HTR-8/SVneo (cell line): Measurements from ENCODE around the gene KREMEN1.
A peak's percentile ranks its signal among the peaks of the same experiment; 100 is the strongest.
"Not testable (repeated sequence)": the region's sequence is repeated elsewhere in the genome, so short reads cannot be mapped to it uniquely, and the experiment has no call there.

ENCODE experiments used
- DNase-seq: peaks from one replicate; pipeline ENCODE4 v3.0.0; 2011; ENCODE audit warnings: low spot score, mixed read lengths; ENCODE audit not compliant: insufficient read length
- FAIRE-seq: peaks from 2 replicates; lab custom pipeline; 2011; peaks lifted over from hg19 to GRCh38; lab: Jason Lieb, UNC

KREMEN1 gene

DNA sequence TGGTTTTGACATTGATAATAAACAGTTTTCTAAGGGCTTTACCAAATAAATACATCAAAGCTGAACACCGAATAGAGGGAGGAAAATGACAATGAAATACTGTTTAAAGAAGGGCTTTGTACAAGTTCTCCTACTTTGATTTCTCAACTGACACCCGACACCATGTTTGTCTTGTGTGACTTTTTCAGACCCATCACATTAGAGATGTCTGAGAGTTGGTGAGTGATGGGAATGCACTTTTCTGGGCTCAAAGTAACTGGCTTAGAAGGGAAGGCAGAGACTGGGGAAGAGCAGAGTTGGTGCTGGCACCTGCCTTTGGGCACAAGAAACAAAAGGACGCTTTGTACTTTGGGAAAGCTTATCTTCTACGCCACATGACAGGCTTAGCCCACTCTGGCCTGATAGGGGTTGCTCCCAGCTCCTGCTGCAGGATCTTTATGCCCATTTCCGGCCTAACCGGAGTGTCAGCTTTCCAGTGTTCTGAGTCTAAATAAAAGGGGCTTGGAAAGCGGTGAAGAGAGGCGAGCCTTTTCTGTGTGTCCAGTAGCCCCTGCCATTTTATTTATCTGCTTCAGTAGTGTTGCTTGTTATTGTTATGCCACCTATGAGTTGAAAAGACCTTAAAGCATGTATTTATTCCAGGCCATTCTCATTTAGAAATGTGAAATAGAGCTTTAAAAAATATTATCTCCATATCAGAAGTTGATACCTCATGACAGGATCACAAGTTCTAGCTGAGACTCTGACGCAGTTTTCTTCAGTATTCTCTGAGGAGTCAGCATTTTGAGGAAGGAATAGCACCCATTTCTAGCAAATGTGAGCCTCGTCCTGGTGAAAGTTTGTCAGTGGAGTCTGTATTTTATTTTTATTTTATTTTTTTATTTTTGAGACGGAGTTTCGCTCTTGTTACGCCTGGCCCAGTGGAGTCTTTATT is 24.2 kb downstream of the KREMEN1 start:
- FAIRE-seq (no peak), DNase-seq (no peak)

DNA sequence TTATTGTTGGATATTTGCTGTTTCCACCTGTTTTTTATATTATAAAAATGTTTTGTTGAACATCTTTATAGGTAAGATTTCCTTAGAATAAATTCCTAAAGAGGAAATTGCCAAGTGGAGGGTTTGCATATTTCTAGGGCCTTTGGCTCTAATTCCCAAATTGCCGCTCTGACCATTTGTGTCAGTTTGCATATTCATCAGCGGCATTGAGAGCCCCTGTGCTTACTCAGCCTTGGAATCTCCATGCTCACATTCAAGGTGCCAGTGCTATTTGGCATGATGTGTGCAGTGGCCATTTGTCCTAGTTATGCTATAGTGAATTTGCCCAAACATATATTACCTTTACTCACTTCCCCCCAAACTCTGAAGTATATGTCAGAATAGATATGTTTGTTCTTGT is 25.5 kb downstream of the KREMEN1 start:
- FAIRE-seq (no peak), DNase-seq (no peak)

DNA sequence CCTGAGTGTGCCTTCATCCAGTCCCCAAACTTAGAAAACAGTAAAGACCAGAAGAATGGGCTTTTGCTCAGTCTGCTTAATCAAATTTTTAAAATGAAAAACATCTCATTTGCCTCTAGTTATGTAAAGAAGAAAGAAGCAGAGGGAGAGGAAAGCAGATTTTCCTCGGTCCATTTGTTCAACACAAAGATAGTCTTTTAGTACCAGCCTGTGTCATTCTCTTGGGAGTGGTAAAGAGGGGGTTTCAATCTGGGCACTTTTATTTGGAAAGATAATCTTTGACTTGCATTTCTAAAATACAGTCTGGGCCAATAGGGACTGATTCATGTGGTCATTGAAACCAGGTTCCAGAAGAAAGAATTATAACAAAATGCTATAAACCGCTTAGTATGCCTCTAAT is 29.5 kb downstream of the KREMEN1 start:
- FAIRE-seq (no peak), DNase-seq (no peak)

GRCh38 chr22:29103121-29103520 is 30.3 kb downstream of the KREMEN1 start:
- DNase-seq (no peak), FAIRE-seq (no peak)

DNA sequence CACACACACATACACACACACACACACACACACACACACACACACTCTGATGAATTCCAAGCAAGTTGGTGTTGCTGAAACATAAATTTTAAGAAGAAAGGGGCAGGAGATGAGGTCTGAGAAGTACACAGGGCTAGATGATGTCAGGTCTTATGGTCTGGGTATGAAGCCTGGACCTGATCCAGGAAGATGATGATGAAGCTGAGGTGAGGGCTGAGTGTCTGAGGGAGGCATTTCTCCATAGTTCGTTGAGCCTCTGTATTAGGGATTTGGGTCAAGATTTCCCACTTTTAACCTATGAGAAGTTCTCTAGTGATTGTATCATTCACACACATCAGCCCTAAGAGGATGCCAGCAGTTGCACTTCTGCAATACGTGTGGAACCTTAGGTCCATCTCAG is 32.6 kb downstream of the KREMEN1 start:
- no peak for FAIRE-seq

GRCh38 chr22:29106839-29107238 is 34.0 kb downstream of the KREMEN1 start:
- DNase-seq (no peak), FAIRE-seq (no peak)

More for the DNA sequence above, 32.6 kb downstream of the KREMEN1 start:
- DNase-seq = no peak

DNA sequence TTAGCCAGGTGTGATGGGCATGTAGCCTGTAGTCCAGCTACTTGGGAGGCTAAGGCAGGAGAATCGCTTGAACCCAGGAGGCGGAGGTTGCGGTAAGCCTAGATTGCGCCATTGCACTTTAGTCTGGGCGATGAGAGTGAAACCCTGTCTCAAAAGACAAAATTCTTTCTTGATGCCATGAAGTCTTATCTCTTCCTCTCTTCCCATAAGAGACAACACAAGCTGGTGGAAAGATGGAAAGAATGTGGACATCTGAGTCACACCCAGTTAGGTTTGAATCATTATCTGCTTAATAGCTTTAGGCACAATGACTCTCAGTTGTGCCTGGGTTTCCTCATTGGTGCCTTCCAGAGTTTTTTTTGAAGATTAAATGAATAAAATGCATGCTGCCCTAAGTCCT is 35.3 kb downstream of the KREMEN1 start:
- no peak for FAIRE-seq
- DNase-seq = peak; percentile 46

DNA sequence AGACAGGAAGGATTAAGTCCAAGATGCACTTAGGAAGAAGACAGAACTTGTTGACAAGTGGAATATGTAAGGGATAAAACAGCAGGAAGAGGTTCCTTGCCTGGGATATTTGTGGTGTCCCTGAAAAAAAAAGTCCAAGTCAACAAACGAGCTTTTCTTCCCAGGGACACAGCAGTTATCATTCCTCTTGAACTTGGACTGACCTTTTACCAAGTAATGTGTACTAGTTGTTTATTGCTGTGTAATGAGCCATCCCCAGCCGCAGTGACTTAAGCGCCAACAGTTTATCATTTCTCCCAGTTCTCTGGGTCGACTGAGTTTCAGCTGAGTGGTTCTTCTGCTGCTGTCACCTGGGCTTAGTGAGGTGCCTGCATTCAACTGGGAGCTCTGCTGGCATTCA is 37.0 kb downstream of the KREMEN1 start:
- FAIRE-seq (no peak), DNase-seq (no peak)

DNA sequence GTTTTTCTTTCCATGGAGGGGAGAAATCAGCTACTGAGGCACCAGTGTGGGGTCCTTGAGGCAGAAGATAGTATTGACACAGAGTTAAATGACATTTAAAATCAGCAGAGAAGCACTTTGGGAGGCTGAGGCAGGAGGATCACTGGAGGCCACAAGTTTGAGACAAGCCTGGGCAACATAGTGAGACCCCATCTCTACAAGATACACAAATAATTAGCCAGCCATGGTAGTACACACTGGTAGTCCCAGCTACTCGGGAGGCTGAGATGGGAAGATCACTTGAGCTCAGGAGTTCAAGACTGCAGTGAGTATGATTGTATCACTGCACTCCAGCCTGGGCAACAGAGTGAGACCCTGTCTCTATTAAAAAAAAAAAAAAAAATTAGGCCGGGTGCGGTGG is 38.1 kb downstream of the KREMEN1 start:
- FAIRE-seq = no peak
- DNase-seq = no peak

GRCh38 chr22:29112121-29112520 is 39.3 kb downstream of the KREMEN1 start:
- no peak for DNase-seq
- FAIRE-seq = no peak

GRCh38 chr22:29112681-29113080 is 39.8 kb downstream of the KREMEN1 start:
- FAIRE-seq (no peak), DNase-seq (no peak)

DNA sequence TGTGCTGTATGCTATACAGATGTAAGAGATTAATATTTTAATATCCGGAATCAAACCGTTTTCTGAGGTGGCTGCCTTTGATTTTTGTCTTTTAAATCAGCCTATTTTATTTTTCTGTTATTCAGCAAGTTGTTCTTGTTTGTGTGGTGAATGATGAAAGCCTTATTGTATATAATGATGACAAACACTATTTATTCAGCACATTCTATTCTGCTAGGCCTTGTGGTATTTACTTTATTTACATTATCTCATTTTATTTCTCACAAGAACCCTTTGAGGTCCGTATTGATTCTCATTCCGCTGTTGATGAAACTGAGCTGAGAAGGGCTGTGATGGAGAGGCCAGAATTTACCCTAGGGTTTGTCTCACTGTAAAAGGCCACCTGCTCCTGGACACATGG is 40.5 kb downstream of the KREMEN1 start:
- no peak for FAIRE-seq
- DNase-seq = no peak

DNA sequence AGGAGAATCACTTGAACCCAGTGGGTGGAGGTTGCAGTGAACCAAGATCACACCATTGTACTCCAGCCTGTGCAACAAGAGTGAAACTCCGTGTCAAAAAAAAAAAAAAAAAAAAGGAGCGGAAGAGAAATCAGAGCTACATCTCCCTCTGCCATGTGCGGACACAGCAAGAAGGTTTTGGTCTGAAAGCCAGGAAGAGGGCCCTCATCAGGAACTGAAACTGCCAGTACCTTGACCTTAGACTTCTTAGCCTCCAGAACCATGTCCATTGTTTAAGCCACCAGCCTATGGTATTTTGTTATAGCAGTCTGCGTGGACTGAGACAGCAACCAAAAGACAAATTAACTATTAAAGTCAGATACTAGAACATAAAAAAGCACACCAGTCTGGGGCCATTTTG is 41.6 kb downstream of the KREMEN1 start:
- FAIRE-seq = no peak
- no peak for DNase-seq

- FAIRE-seq = no peak
- DNase-seq = no peak
Measured at GRCh38 chr22:29115682-29116288, 43.0 kb downstream of the KREMEN1 start.

GRCh38 chr22:29116397-29117123 is 43.7 kb downstream of the KREMEN1 start:
- DNase-seq (no peak), FAIRE-seq (no peak)

GRCh38 chr22:29117799-29118477 is 45.1 kb downstream of the KREMEN1 start:
- no peak for DNase-seq

DNA sequence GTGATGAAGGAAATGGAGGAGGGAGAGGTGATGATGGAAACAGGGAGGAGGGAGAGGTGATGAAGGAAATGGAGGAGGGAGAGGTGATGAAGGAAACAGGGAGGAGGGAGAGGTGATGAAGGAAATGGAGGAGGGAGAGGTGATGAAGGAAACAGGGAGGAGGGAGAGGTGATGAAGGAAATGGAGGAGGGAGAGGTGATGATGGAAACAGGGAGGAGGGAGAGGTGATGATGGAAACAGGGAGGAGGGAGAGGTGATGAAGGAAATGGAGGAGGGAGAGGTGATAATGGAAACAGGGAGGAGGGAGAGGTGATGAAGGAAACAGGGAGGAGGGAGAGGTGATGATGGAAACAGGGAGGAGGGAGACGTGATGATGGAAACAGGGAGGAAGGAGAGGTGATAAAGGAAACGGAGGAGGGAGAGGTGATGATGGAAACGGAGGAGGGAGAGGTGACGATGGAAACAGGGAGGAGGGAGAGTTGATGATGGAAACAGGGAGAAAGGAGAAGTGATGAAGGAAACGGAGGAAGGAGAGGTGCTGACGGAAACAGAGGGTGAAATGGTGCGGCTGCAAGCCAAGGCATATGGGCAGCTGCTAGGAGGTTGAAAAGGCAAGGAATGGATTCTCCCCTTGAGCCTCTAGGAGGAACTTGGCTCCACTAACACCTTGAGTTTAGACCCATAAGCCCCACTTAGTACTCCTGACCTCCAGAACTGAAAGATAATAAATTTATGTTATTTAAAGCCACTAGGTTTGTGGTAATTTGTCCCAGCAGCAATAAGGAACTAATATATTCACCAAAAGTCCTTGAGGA is 47.5 kb downstream of the KREMEN1 start:
- not testable (repeated sequence) for DNase-seq
- FAIRE-seq = peak; percentile 73

More at GRCh38 chr22:29117799-29118477, 45.1 kb downstream of the KREMEN1 start:
- FAIRE-seq = no peak

DNA sequence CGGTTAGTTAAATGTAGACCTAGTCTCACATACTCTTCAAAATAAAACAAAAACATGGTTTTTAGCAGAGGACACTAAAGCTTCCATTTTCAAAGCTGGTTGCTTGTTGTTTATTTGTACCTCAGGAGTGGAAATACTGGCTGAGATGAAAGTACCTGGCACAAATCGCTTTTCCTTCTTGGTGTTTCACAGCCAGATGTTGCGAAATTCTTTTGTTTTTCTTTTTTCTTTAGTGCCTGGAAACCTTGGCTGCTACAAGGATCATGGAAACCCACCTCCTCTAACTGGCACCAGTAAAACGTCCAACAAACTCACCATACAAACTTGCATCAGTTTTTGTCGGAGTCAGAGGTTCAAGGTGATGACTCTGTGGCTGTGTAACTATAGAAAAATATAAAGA is 48.3 kb downstream of the KREMEN1 start:
- no peak for DNase-seq
- no peak for FAIRE-seq

DNA sequence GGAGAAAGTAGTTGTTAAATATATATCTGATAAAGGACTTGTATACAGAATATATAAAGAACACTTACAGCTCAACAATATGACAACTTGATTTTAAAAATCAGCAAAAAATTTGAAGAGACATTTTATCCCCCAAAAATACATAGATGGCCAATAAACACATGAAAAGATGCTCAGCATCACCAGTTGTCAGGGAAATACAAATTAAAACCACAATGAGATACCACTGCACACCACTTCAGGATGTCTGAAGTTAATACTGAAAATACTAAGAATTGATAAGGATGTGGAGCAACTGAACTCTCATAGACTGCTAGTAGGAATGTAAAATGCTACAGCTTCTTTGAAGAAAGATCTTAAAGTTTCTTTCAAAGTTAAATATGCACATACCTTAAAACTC is 49.2 kb downstream of the KREMEN1 start:
- FAIRE-seq (no peak), DNase-seq (no peak)
